Tibial nerve (tissue), 4 donors: ENCODE measurements around the gene CCT5. TPM values are rescaled to one million over a fixed set of nuclear protein-coding genes. Genes with fewer than 3 reads are reported as not detected.

ENCODE experiments used
- DNase-seq, 2 donors: peaks; one replicate each; pipeline ENCODE4 v3.0.0-alpha.2; 2019; ENCODE audit warnings: low spot score in 2 of 2
- H3K27ac ChIP-seq, 4 donors: fragments of 200-600 bp; sonication (generic) in 3 of 4; one replicate each; pipeline ENCODE4 v1.5.1; 2017 to 2019; ENCODE audit warnings: mild to moderate bottlenecking in 1 of 4
- H3K27me3 ChIP-seq, 2 donors: fragments of 200-600 bp; sonication (generic) in 1 of 2; one replicate each; pipeline versions ENCODE4 v1.5.1 to v1.6.0; 2017 to 2019
- H3K36me3 ChIP-seq, 3 donors: fragments of 200-600 bp; sonication (generic); one replicate each; pipeline ENCODE4 v1.5.1; 2018 to 2019
- H3K4me1 ChIP-seq, 4 donors: fragments of 200-600 bp; sonication (generic) in 3 of 4; one replicate each; pipeline ENCODE4 v1.5.1; 2017 to 2019
- H3K4me3 ChIP-seq, 4 donors: fragments of 200-600 bp; sonication (generic) in 3 of 4; one replicate each; pipeline ENCODE4 v1.5.1; 2017 to 2019; ENCODE audit warnings: mild to moderate bottlenecking in 1 of 4, moderate library complexity in 1 of 4
- H3K9me3 ChIP-seq, 4 donors: fragments of 200-600 bp; sonication (generic) in 3 of 4; one replicate each; pipeline ENCODE4 v1.5.1; 2017 to 2019
- EP300 ChIP-seq, 2 donors: sonication (generic); formaldehyde crosslinking; IDR thresholded peaks; one replicate each; pipeline ENCODE4 v1.6.1; 2017; ENCODE audit warnings: antibody characterized with exemption in 2 of 2, mild to moderate bottlenecking in 1 of 2
- POLR2A ChIP-seq, 2 donors: fragments of 450-650 bp; IDR thresholded peaks; one replicate each; pipeline ENCODE4 v1.6.1; 2017; ENCODE audit warnings: antibody characterized with exemption in 2 of 2, mild to moderate bottlenecking in 2 of 2, moderate library complexity in 2 of 2
- WGBS, 2 donors: methylation state at CpG; one replicate each; pipeline ENCODE4 v1.1.5; 2018; 5-methylcytosine and 5-hydroxymethylcytosine counted together
- total RNA-seq, 4 donors: library from RNA; depleted of rRNA; stranded (reverse); fragments of >200 nt; gene quantifications; one replicate each; pipeline ENCODE4 v1.1.0, GENCODE V29; 2016
- TF ChIP-seq, protein P1 (sequence below), 5 experiments: fragments of 200-600 bp in 3 of 5; fragments of 450-650 bp in 2 of 5; sonication (generic) in 3 of 5; IDR thresholded peaks; one replicate each; pipeline ENCODE4 v1.5.1; 2016 to 2019; ENCODE audit warnings: antibody characterized with exemption in 5 of 5, mild to moderate bottlenecking in 3 of 5, moderate library complexity in 2 of 5

Gene CCT5
- total RNA-seq, 4 donors from 2014 or later: 102 to 152 (median 120) TPM

DNA sequence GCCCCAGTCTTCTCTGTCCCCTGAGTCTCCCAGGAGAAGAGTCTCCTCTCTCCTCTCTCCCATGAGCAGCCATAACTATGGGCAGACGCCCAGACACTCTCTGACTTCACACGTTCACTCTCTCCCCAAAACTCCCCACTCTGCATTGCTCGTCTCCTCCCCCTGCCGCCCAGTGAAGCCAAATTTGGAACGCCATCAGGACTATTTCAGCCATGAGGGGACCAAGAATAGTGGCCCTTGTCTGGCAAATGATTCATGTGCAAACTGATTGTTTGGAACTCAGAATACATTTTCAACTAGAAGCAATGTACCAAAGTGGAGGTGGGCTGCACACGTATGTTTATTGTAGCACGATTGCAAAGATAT lies 36.8 kb downstream of the CCT5 start:
- 80 to 81% methylated on average over 7 of the region's 7 CpGs for WGBS, 2 donors
- Histone ChIP-seq H3K36me3 (peaks cover 0 to 24% (median 0%) of the 10 kb centered on the region in 3 donors), H3K9me3 (no peaks in the 10 kb centered on the region), H3K27me3 (no peaks in the 10 kb centered on the region), H3K4me3 (no peak overlapping the region), H3K27ac (no peak overlapping the region), H3K4me1 (peaks cover 0 to 14% (median 7%) of the 10 kb centered on the region in 4 donors)
- TF ChIP-seq POLR2A (IDR thresholded peaks at IDR 0.05) (no peak), EP300 (IDR thresholded peaks at IDR 0.05) (no peak)
- TF ChIP-seq, protein P1, sequence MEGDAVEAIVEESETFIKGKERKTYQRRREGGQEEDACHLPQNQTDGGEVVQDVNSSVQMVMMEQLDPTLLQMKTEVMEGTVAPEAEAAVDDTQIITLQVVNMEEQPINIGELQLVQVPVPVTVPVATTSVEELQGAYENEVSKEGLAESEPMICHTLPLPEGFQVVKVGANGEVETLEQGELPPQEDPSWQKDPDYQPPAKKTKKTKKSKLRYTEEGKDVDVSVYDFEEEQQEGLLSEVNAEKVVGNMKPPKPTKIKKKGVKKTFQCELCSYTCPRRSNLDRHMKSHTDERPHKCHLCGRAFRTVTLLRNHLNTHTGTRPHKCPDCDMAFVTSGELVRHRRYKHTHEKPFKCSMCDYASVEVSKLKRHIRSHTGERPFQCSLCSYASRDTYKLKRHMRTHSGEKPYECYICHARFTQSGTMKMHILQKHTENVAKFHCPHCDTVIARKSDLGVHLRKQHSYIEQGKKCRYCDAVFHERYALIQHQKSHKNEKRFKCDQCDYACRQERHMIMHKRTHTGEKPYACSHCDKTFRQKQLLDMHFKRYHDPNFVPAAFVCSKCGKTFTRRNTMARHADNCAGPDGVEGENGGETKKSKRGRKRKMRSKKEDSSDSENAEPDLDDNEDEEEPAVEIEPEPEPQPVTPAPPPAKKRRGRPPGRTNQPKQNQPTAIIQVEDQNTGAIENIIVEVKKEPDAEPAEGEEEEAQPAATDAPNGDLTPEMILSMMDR (IDR thresholded peaks at IDR 0.05): no peak
- no peak for DNase-seq

DNA sequence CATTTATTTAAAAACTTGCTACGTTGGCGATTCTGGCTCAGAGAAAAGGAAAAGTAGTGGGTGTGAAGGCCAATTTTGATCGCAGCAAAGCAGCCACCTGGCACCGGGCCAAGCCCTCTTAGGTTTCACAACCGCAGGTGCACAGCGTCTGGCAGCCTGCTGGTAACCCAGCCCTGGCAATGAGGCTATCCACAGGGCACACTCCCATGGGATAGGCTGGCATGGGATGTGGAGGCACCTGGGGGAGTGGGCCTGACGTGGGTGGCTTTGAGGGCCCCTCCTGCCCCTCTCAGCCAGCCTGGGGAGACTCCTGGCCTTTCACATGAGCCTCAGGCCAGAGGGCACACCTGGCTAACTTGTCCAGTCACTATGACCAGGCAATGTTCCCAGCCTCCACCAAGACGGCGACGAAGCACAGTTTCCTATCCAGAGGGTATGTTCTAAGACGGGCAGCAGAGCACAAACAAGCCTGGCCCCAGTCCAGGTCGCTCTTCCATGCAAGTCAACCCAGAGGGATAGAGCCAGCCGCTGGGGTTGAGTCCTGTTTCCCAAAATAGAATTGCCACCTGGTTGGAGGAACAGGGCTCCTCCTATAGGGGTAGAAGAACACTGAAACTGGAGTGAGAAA lies 38.6 kb downstream of the CCT5 start:
- 62 to 78% methylated on average over 12 of the region's 13 CpGs for WGBS, 2 donors
- no peak for TF ChIP-seq EP300 (IDR thresholded peaks at IDR 0.05)
- TF ChIP-seq POLR2A (IDR thresholded peaks at IDR 0.05): no peak
- TF ChIP-seq, protein P1 (IDR thresholded peaks at IDR 0.05): no peak
- peak; percentile 26 to 36 for DNase-seq
- Histone ChIP-seq H3K36me3 (peaks cover 0 to 22% (median 0%) of the 10 kb centered on the region in 3 donors), H3K27ac (peak overlapping the region in 1 of 4 donors; percentile 43), H3K4me1 (peaks cover 0 to 14% (median 6%) of the 10 kb centered on the region in 4 donors), H3K4me3 (no peak overlapping the region), H3K9me3 (no peaks in the 10 kb centered on the region), H3K27me3 (no peaks in the 10 kb centered on the region)

- no peak overlapping the region for H3K4me3 ChIP-seq
- 50 to 70% methylated on average over 6 of the region's 6 CpGs for WGBS, 2 donors
- no peaks in the 10 kb centered on the region for H3K27me3 ChIP-seq
- no peak for TF ChIP-seq EP300 (IDR thresholded peaks at IDR 0.05)
- peak in 1 of 2 donors; percentile 19 for DNase-seq
- peaks cover 0 to 7% (median 3%) of the 10 kb centered on the region in 4 donors for H3K4me1 ChIP-seq
- peak overlapping the region in 1 of 4 donors; percentile 43 for H3K27ac ChIP-seq
- peaks cover 0 to 22% (median 0%) of the 10 kb centered on the region in 3 donors for H3K36me3 ChIP-seq
- H3K9me3 ChIP-seq: no peaks in the 10 kb centered on the region
These were observed 39.3 kb downstream of the CCT5 start for GRCh38 chr5:10289353-10289752.

DNA sequence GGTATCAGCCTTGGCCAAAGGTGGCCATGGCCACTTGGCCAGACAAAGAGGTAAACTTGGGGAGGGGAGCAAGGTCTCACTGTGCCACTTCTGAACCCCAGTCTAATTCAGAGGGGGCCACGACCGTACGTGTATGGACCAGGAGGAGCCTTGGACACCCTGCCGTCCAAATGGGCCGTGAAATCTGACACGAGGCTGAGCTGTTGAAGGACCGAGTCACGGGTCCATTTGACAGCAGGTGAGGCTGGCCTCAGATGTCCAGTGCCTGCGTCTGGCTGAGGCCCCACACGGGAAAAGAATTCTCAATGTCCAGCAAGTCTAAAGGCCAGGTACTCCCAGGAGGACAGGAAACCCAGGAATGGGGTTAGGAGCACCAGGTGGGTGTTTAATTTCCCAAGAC lies 39.9 kb downstream of the CCT5 start:
- 84 to 87% methylated on average over 10 of the region's 10 CpGs for WGBS, 2 donors
- no peak overlapping the region for H3K4me3 ChIP-seq
- peaks cover 0 to 23% (median 0%) of the 10 kb centered on the region in 3 donors for H3K36me3 ChIP-seq
- no peaks in the 10 kb centered on the region for H3K9me3 ChIP-seq
- peaks cover 0 to 6% (median 2%) of the 10 kb centered on the region in 4 donors for H3K4me1 ChIP-seq
- TF ChIP-seq, protein P1 (IDR thresholded peaks at IDR 0.05): no peak
- TF ChIP-seq EP300 (IDR thresholded peaks at IDR 0.05): no peak
- TF ChIP-seq POLR2A (IDR thresholded peaks at IDR 0.05): no peak
- DNase-seq: no peak
- peak overlapping the region in 1 of 4 donors; percentile 23 for H3K27ac ChIP-seq
- H3K27me3 ChIP-seq: no peaks in the 10 kb centered on the region

GRCh38 chr5:10290438-10290837 lies 40.4 kb downstream of the CCT5 start:
- H3K4me1 ChIP-seq: peaks cover 0 to 6% (median 2%) of the 10 kb centered on the region in 4 donors
- no peak overlapping the region for H3K27ac ChIP-seq
- DNase-seq: no peak
- peaks cover 0 to 27% (median 0%) of the 10 kb centered on the region in 3 donors for H3K36me3 ChIP-seq
- TF ChIP-seq EP300 (IDR thresholded peaks at IDR 0.05) (no peak), POLR2A (IDR thresholded peaks at IDR 0.05) (no peak)
- TF ChIP-seq, protein P1 (IDR thresholded peaks at IDR 0.05): no peak
- H3K9me3 ChIP-seq: no peaks in the 10 kb centered on the region
- H3K4me3 ChIP-seq: no peak overlapping the region
- WGBS, 2 donors: 91 to 93% methylated on average over 9 of the region's 9 CpGs
- no peaks in the 10 kb centered on the region for H3K27me3 ChIP-seq
